Ascending aorta (tissue), 2 donors: ENCODE results near the gene CCS. TPM values are rescaled to one million over a fixed set of nuclear protein-coding genes. Genes with fewer than 3 reads are reported as not detected.
A peak's percentile ranks its signal among the peaks of the same experiment; 100 is the strongest.

Experiments
- DNase-seq, 2 donors: peaks; one replicate each; pipeline ENCODE4 v3.0.0-alpha.2; 2019; ENCODE audit warnings: low spot score in 2 of 2
- H3K27ac ChIP-seq, 2 donors: fragments of 200-600 bp; sonication (generic); one replicate each; pipeline ENCODE4 v1.5.1; 2016 to 2017; ENCODE audit warnings: mild to moderate bottlenecking in 1 of 2
- H3K27me3 ChIP-seq: fragments of 200-600 bp; sonication (generic); one replicate; pipeline ENCODE4 v1.5.1; 2017
- H3K36me3 ChIP-seq, 2 donors: fragments of 200-600 bp; sonication (generic); one replicate each; pipeline ENCODE4 v1.5.1; 2016
- H3K4me1 ChIP-seq, 2 donors: fragments of 200-600 bp; sonication (generic); one replicate each; pipeline ENCODE4 v1.5.1; 2016 to 2017; ENCODE audit warnings: mild to moderate bottlenecking in 1 of 2
- H3K4me3 ChIP-seq, 2 donors: fragments of 200-600 bp; sonication (generic); one replicate each; pipeline ENCODE4 v1.5.1; 2016 to 2017; ENCODE audit warnings: mild to moderate bottlenecking in 1 of 2
- H3K9me3 ChIP-seq, 2 donors: fragments of 200-600 bp; sonication (generic); one replicate each; pipeline ENCODE4 v1.5.1; 2016
- intact Hi-C: fragments of 100-400 bp; cut with DNase I; formaldehyde crosslinking; loops from one replicate; pipeline ENCODE4 v1.15.1; 2023
- total RNA-seq: library from RNA; depleted of rRNA; stranded (reverse); fragments of >200 nt; gene quantifications from one replicate; pipeline ENCODE4 v1.1.0, GENCODE V29; 2016
- TF ChIP-seq, protein P1 (sequence below), 3 experiments: fragments of 200-600 bp in 2 of 3; fragments of 450-650 bp in 1 of 3; sonication (generic) in 2 of 3; IDR thresholded peaks; one replicate each; pipeline ENCODE4 v1.5.1; 2016 to 2019; ENCODE audit warnings: antibody characterized with exemption in 3 of 3, mild to moderate bottlenecking in 1 of 3, moderate library complexity in 1 of 3

Gene CCS
- total RNA-seq, 1 donor from 2014 or later = 50.4 TPM

DNA sequence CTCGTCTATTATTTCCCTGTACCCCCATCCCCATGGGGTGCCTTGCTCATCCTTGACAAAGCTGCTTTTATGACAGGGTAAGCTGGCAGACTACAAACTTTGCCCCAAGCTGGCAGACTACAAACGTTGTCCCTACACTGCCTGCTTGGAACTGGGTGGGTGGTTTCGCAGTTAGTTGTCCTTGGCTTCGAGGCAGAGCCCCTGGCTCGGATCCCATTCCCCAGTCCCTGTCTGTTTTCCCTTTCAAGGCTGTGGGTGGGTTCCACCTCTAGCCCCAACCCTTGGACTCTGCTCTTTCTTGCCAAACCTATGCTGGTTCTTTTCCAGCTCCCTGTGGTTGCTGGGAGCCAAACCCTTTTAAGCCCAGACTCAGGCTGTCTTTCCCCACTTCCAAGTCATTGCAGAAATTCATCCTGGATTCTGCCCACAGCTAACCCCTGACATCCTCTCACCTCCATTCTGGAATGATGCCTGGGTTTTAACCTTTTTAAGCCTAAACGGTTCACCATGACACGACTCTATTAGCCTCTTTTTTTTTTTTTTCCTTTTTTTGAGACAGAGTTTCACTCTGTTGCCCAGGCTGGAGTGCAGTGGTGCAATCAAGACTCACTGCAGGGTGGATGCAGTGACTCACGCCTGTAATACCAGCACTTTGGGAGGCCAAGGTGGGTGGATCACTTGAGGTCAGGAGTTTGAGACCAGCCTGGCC, 14.3 kb downstream of the CCS start:
- peak in 1 of 2 donors; percentile 89 for DNase-seq
- Histone ChIP-seq H3K4me3 (peak overlapping the region in 1 of 2 donors; percentile 10), H3K27ac (peak overlapping the region; percentile 79 to 83), H3K36me3 (peaks cover 0 to 8% of the 10 kb centered on the region in 2 donors), H3K4me1 (peaks cover 3 to 31% of the 10 kb centered on the region in 2 donors), H3K27me3 (no peaks in the 10 kb centered on the region), H3K9me3 (no peaks in the 10 kb centered on the region)
- TF ChIP-seq, protein P1, sequence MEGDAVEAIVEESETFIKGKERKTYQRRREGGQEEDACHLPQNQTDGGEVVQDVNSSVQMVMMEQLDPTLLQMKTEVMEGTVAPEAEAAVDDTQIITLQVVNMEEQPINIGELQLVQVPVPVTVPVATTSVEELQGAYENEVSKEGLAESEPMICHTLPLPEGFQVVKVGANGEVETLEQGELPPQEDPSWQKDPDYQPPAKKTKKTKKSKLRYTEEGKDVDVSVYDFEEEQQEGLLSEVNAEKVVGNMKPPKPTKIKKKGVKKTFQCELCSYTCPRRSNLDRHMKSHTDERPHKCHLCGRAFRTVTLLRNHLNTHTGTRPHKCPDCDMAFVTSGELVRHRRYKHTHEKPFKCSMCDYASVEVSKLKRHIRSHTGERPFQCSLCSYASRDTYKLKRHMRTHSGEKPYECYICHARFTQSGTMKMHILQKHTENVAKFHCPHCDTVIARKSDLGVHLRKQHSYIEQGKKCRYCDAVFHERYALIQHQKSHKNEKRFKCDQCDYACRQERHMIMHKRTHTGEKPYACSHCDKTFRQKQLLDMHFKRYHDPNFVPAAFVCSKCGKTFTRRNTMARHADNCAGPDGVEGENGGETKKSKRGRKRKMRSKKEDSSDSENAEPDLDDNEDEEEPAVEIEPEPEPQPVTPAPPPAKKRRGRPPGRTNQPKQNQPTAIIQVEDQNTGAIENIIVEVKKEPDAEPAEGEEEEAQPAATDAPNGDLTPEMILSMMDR (IDR thresholded peaks at IDR 0.05) = no peak
- intact Hi-C loops = no loop called here

DNA sequence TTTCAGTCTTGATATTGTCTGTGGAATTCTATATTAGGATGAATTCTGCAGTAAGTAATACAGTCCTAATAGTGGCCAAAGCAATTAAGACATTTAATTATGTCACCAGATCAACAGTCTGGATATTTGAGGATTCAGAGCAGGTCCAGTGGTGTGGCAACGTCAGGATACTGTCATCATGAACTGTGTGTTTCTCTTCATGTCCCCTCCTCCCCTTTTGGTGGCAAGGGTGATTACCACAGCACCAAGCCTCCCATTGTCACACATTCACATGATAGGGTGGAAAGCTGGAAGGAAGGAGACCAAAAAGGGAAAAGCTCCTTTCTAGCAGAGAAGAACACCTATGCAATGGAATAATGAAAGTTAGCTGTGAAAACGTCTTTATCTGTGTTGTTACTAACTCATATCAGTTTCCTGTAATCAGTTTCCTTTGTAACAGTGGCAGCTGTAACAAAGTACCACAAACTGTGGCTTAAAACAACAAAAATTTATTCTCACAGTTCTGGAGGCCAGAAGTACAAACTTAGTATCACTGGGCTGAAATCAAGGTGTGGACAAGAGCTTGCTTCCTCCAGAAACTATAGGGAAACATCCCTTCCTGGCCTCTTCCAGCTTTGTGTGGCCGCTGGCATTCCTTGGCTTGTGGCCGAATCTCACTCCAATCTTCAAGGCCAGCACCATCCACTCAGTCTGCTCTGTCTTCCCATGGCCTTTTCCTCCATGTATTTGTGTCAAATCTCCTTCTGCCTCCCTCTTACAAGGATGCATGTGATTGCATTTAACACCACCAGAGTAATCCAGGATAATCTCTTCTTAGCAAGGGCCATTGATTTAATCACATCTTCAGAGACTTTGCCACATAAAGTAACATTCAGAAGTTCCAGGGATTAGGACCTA, 17.0 kb downstream of the CCS start:
- TF ChIP-seq, protein P1 (IDR thresholded peaks at IDR 0.05) = no peak
- Histone ChIP-seq H3K27ac (no peak overlapping the region), H3K36me3 (peaks cover 0 to 8% of the 10 kb centered on the region in 2 donors), H3K4me1 (peaks cover 0 to 18% of the 10 kb centered on the region in 2 donors), H3K4me3 (no peak overlapping the region), H3K9me3 (no peaks in the 10 kb centered on the region), H3K27me3 (no peaks in the 10 kb centered on the region)
- intact Hi-C loops = no loop called here
- no peak for DNase-seq

DNA sequence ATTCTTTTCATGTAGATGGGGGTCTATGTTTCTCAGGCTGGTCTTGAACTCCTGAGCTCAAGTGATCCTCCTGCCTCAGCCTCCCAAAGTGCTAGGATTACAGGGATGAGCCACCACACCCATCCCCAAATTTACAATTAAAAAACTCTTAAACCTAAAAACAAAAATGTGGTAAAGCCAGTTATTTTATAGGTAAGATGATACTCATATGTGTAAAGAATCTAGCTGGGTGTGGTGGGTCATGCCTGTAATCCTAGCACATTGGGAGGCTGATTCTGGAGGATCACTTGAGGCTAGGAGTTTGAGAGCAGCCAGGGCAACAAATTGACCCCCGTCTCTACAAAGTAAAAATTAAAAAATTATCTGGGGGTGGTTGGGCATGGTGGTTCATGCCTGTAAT, 19.5 kb downstream of the CCS start:
- Histone ChIP-seq H3K27me3 (no peaks in the 10 kb centered on the region), H3K9me3 (no peaks in the 10 kb centered on the region), H3K27ac (no peak overlapping the region), H3K4me3 (no peak overlapping the region), H3K36me3 (no peaks in the 10 kb centered on the region), H3K4me1 (peaks cover 0 to 10% of the 10 kb centered on the region in 2 donors)
- intact Hi-C loops = no loop called here
- TF ChIP-seq, protein P1 (IDR thresholded peaks at IDR 0.05) = no peak
- DNase-seq = no peak

DNA sequence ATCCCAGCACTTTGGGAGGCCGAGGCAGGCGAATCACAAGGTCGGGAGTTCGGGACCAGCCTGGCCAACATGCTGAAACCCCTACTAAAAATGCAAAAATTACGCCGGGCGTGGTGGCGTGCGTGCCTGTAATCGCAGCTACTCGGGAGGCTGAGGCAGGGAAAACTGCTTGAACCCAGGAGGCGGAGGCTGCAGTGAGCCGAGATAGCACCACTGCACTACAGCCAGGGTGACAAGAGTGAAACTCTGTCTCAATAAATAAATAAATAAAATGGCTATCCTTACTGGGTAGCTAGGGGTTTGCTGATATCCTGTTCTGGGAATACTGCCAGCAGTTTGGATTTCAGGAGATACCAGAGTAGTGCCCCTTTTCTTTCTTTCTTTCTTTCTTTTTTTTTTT, 21.1 kb downstream of the CCS start:
- intact Hi-C loops = no loop called here
- no peak for DNase-seq
- H3K27me3 ChIP-seq = no peaks in the 10 kb centered on the region

DNA sequence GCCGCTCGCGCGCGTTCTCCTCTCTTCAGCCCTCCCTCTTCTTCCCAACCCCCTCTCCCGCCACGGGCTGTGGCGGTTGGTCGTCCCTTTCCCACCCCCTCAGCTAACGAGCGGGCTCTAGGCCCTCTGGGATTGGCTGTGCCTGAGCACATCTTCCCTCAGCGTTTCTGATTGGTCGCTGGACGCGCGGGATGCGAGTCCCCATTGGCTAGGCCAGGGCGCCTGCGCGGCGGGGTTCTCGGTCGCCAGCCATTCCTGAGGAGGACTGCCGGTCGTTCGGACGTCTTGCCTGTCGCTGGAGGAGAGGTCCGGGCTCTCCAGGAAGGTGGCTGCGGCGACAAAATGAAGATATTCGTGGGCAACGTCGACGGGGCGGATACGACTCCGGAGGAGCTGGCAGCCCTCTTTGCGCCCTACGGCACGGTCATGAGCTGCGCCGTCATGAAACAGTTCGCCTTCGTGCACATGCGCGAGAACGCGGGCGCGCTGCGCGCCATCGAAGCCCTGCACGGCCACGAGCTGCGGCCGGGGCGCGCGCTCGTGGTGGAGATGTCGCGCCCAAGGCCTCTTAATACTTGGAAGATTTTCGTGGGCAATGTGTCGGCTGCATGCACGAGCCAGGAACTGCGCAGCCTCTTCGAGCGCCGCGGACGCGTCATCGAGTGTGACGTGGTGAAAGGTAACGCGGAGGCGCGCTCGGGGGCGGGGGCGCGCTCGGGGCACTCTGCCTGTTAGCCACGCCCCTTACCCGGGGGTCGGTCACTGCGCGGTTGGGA, 23.6 kb downstream of the CCS start, which contains the start of gene RBM14:
Gene RBM14, plus strand, starts transcription at position 252 of the 776 bp plus-strand sequence. Its CDS starts 91 bp downstream, at position 343.
- Histone ChIP-seq H3K4me1 (peaks cover 6 to 30% of the 10 kb centered on the region in 2 donors), H3K9me3 (no peaks in the 10 kb centered on the region), H3K4me3 (peak within 1 kb of the TSS; percentile 63 to 85), H3K27ac (peak within 1 kb of the TSS; percentile 92 to 95), H3K36me3 (no peaks in the 10 kb centered on the region), H3K27me3 (no peaks in the 10 kb centered on the region)
- intact Hi-C loops = loop anchor here (1.0 to 5.0 kb wide), 6 partner anchors 14 to 70 kb away; partner anchors contain the start of genes ACTN3, CCDC87, CCS and RBM4
- peak; percentile 96 to 99 for DNase-seq
- TF ChIP-seq, protein P1 (IDR thresholded peaks at IDR 0.05) = no peak

More for the DNA sequence above, 21.1 kb downstream of the CCS start:
- H3K4me1 ChIP-seq = peaks cover 4 to 11% of the 10 kb centered on the region in 2 donors
- no peaks in the 10 kb centered on the region for H3K36me3 ChIP-seq
- H3K27ac ChIP-seq = no peak overlapping the region
- TF ChIP-seq, protein P1 (IDR thresholded peaks at IDR 0.05) = no peak
- no peaks in the 10 kb centered on the region for H3K9me3 ChIP-seq
- no peak overlapping the region for H3K4me3 ChIP-seq
